HEK293 (cell line): ENCODE results near the gene SP140L.
"Not testable (repeated sequence)": the region's sequence is repeated elsewhere in the genome, so short reads cannot be mapped to it uniquely, and the experiment has no call there.

Experiments used
- CTCF ChIA-PET: fragments of 350-600 bp; formaldehyde crosslinking; extraction: SDS; loops from one replicate; lab custom pipeline; 2021; ENCODE audit warnings: antibody characterized with exemption; lab: Yijun Ruan, JAX
- POLR2A ChIA-PET: fragments of 300-600 bp; formaldehyde crosslinking; extraction: SDS; loops from one replicate; lab custom pipeline; 2020; ENCODE audit warnings: antibody characterized with exemption, inconsistent platforms; lab: Yijun Ruan, JAX
- H3K27ac ChIP-seq: fragments of 200-500 bp; sonication (Bioruptor generic); 2 replicates; pipeline ENCODE4 v1.5.1; 2014; ENCODE audit warnings: low read depth, low read length, control low read depth, inconsistent platforms; ENCODE audit errors: extremely low read depth
- H3K36me3 ChIP-seq, 2 experiments: fragments of 200-500 bp in 1 of 2; sonication (Bioruptor generic) in 1 of 2; 1 replicate in 1 of 2; 2 replicates in 1 of 2; pipeline ENCODE4 v1.5.1; 2014 to 2017; ENCODE audit warnings: inconsistent platforms in 2 of 2, low read length in 2 of 2; ENCODE audit not compliant: control insufficient read depth in 2 of 2, insufficient read depth in 1 of 2
- H3K4me1 ChIP-seq: fragments of 200-500 bp; sonication (Bioruptor generic); 2 replicates; pipeline ENCODE4 v1.5.1; 2014; ENCODE audit warnings: mild to moderate bottlenecking, low read length, inconsistent platforms; ENCODE audit not compliant: control insufficient read depth, insufficient read depth
- H3K4me3 ChIP-seq: 2 replicates; pipeline ENCODE4 v1.5.1; 2011; ENCODE audit warnings: low read depth, mild to moderate bottlenecking, control low read depth, low read length, moderate library complexity
- H3K9me3 ChIP-seq: fragments of 200-500 bp; sonication (Bioruptor generic); 2 replicates; pipeline ENCODE4 v1.5.1; 2014; ENCODE audit warnings: low read depth, low read length, inconsistent platforms; ENCODE audit not compliant: control insufficient read depth, insufficient read depth
- ATF2 ChIP-seq: fragments of 450-650 bp; formaldehyde crosslinking; IDR thresholded peaks from 2 replicates; pipeline ENCODE4 v1.5.1; 2016; ENCODE audit warnings: missing biosample characterization, missing genetic modification characterization, low read depth
- GLIS2 ChIP-seq: fragments of 450-650 bp; formaldehyde crosslinking; IDR thresholded peaks from 2 replicates; pipeline ENCODE4 v1.5.1; 2016; ENCODE audit warnings: missing biosample characterization, missing genetic modification characterization
- HOXC10 ChIP-seq: sonication (generic); formaldehyde crosslinking; IDR thresholded peaks from 2 replicates; pipeline ENCODE4 v1.8.1; 2023; ENCODE audit warnings: mild to moderate bottlenecking, missing genetic modification reagents
- KLF7 ChIP-seq: fragments of 450-650 bp; formaldehyde crosslinking; IDR thresholded peaks from 2 replicates; pipeline ENCODE4 v1.5.1; 2016; ENCODE audit warnings: missing biosample characterization, missing genetic modification characterization, borderline replicate concordance
- SCRT1 ChIP-seq: fragments of 450-650 bp; formaldehyde crosslinking; IDR thresholded peaks from 2 replicates; pipeline ENCODE4 v1.5.1; 2016; ENCODE audit warnings: missing biosample characterization, missing genetic modification characterization, borderline replicate concordance
- SP2 ChIP-seq: fragments of 450-650 bp; formaldehyde crosslinking; IDR thresholded peaks from 2 replicates; pipeline ENCODE4 v1.5.1; 2016; ENCODE audit warnings: missing biosample characterization, missing genetic modification characterization
- YY1 ChIP-seq: fragments of 450-650 bp; formaldehyde crosslinking; IDR thresholded peaks from 2 replicates; pipeline ENCODE4 v1.5.1; 2018; ENCODE audit warnings: missing biosample characterization, missing genetic modification characterization
- ZBTB21 ChIP-seq: fragments of 450-650 bp; formaldehyde crosslinking; IDR thresholded peaks from 2 replicates; pipeline ENCODE4 v1.5.1; 2017; ENCODE audit warnings: missing biosample characterization, missing genetic modification characterization
- ZBTB26 ChIP-seq: fragments of 450-650 bp; formaldehyde crosslinking; optimal IDR thresholded peaks from 2 replicates; pipeline ENCODE3; 2016; ENCODE audit warnings: missing biosample characterization, mild to moderate bottlenecking, missing genetic modification characterization
- ZBTB49 ChIP-seq: fragments of 450-650 bp; formaldehyde crosslinking; IDR thresholded peaks from 2 replicates; pipeline ENCODE4 v1.5.1; 2016; ENCODE audit warnings: missing biosample characterization, missing genetic modification characterization, low read depth
- ZNF121 ChIP-seq: fragments of 450-650 bp; formaldehyde crosslinking; IDR thresholded peaks from 2 replicates; pipeline ENCODE4 v1.5.1; 2016; ENCODE audit warnings: missing biosample characterization, missing genetic modification characterization
- ZNF140 ChIP-seq: fragments of 450-650 bp; formaldehyde crosslinking; IDR thresholded peaks from 2 replicates; pipeline ENCODE4 v1.5.1; 2016; ENCODE audit warnings: missing biosample characterization, missing genetic modification characterization
- ZNF175 ChIP-seq: fragments of 450-650 bp; formaldehyde crosslinking; IDR thresholded peaks from 2 replicates; pipeline ENCODE4 v1.5.1; 2016; ENCODE audit warnings: missing biosample characterization, missing genetic modification characterization
- ZNF404 ChIP-seq: fragments of 450-650 bp; formaldehyde crosslinking; IDR thresholded peaks from 2 replicates; pipeline ENCODE4 v1.5.1; 2017; ENCODE audit warnings: missing biosample characterization, missing genetic modification characterization
- ZNF488 ChIP-seq: fragments of 450-650 bp; formaldehyde crosslinking; IDR thresholded peaks from 2 replicates; pipeline ENCODE4 v1.5.1; 2016; ENCODE audit warnings: missing biosample characterization, missing genetic modification characterization
- ZNF585B ChIP-seq: fragments of 450-650 bp; formaldehyde crosslinking; IDR thresholded peaks from 2 replicates; pipeline ENCODE4 v1.5.1; 2016; ENCODE audit warnings: missing biosample characterization, missing genetic modification characterization
- ZNF621 ChIP-seq: fragments of 450-650 bp; formaldehyde crosslinking; IDR thresholded peaks from 2 replicates; pipeline ENCODE4 v1.5.1; 2017; ENCODE audit warnings: missing biosample characterization, missing genetic modification characterization
- ZNF658 ChIP-seq: fragments of 450-650 bp; formaldehyde crosslinking; IDR thresholded peaks from 2 replicates; pipeline ENCODE4; 2016; ENCODE audit warnings: missing biosample characterization, missing genetic modification characterization
- ZNF664 ChIP-seq: fragments of 450-650 bp; formaldehyde crosslinking; IDR thresholded peaks from 2 replicates; pipeline ENCODE4 v1.5.1; 2016; ENCODE audit warnings: missing biosample characterization, missing genetic modification characterization
- ZNF701 ChIP-seq: fragments of 450-650 bp; formaldehyde crosslinking; IDR thresholded peaks from 2 replicates; pipeline ENCODE4 v1.5.1; 2016; ENCODE audit warnings: missing biosample characterization, missing genetic modification characterization
- ZNF777 ChIP-seq: fragments of 450-650 bp; formaldehyde crosslinking; IDR thresholded peaks from 2 replicates; pipeline ENCODE4 v1.5.1; 2017; ENCODE audit warnings: missing biosample characterization, missing genetic modification characterization, borderline replicate concordance
- ZNF785 ChIP-seq: fragments of 450-650 bp; formaldehyde crosslinking; IDR thresholded peaks from 2 replicates; pipeline ENCODE4 v1.5.1; 2016; ENCODE audit warnings: missing biosample characterization, missing genetic modification characterization
- ZNF837 ChIP-seq: fragments of 450-650 bp; formaldehyde crosslinking; IDR thresholded peaks from 2 replicates; pipeline ENCODE4 v1.5.1; 2016; ENCODE audit warnings: missing biosample characterization, missing genetic modification characterization
- ZSCAN18 ChIP-seq: fragments of 450-650 bp; formaldehyde crosslinking; IDR thresholded peaks from 2 replicates; pipeline ENCODE4 v1.5.1; 2016; ENCODE audit warnings: missing biosample characterization, missing genetic modification characterization
- ZSCAN4 ChIP-seq: fragments of 450-650 bp; formaldehyde crosslinking; IDR thresholded peaks from 2 replicates; pipeline ENCODE4 v1.5.1; 2017; ENCODE audit warnings: missing biosample characterization, missing genetic modification characterization

SP140L gene

GRCh38 chr2:230335461-230335863 is 8.5 kb downstream of the SP140L start:
- TF ChIP-seq ZSCAN4 (no peak), ZNF140 (tag by site-specific recombination) (no peak), ZNF664 (tag by site-specific recombination) (no peak), ZNF658 (no peak), ZNF488 (tag by site-specific recombination) (no peak), ZBTB49 (tag by site-specific recombination) (no peak), ZNF585B (tag by site-specific recombination) (no peak)
- ChIA-PET CTCF (interaction anchor here (0.8 kb wide), 1 partner anchor 185 kb away, joined by 3 read pairs; no protein-coding TSS in a partner anchor), POLR2A (no interaction called here)
- Histone ChIP-seq H3K9me3 (no peaks in the 10 kb centered on the region), H3K4me1 (no peaks in the 10 kb centered on the region), H3K27ac (no peak overlapping the region), H3K4me3 (no peak overlapping the region), H3K36me3 (no peaks in the 10 kb centered on the region)

- H3K9me3 ChIP-seq, result no peaks in the 10 kb centered on the region
- no peaks in the 10 kb centered on the region for H3K36me3 ChIP-seq
- no peak for TF ChIP-seq ZNF837 (tag by site-specific recombination)
- no peak for TF ChIP-seq ZNF785
- TF ChIP-seq YY1 (tag by site-specific recombination), result no peak
- no peak for TF ChIP-seq ZSCAN18 (tag by site-specific recombination)
- TF ChIP-seq ZNF777 (tag by site-specific recombination), result no peak
- TF ChIP-seq SP2 (tag by site-specific recombination), result no peak
- no peak for TF ChIP-seq ZNF621 (tag by site-specific recombination)
- TF ChIP-seq ZNF701 (tag by site-specific recombination), result no peak
- no peak for TF ChIP-seq HOXC10 (CRISPR knock-in tag)
- TF ChIP-seq ZBTB21 (tag by site-specific recombination), result no peak
- TF ChIP-seq KLF7 (tag by site-specific recombination), result no peak
- TF ChIP-seq ZNF175, result no peak
- no peak for TF ChIP-seq GLIS2 (tag by site-specific recombination)
- no peak for TF ChIP-seq ZNF404 (tag by site-specific recombination)
- no peak for TF ChIP-seq ZNF121 (tag by site-specific recombination)
- TF ChIP-seq ZBTB26 (tag by site-specific recombination), result no peak
- TF ChIP-seq SCRT1, result no peak
- no peak for TF ChIP-seq ATF2
- H3K4me3 ChIP-seq, result no peak overlapping the region
- H3K4me1 ChIP-seq, result no peaks in the 10 kb centered on the region
- ChIA-PET CTCF (no interaction called here), POLR2A (no interaction called here)
- H3K27ac ChIP-seq, result no peak overlapping the region
These were observed 9.0 kb downstream of the SP140L start for GRCh38 chr2:230335864-230336506.

GRCh38 chr2:230341936-230342528 is 15.0 kb downstream of the SP140L start:
- H3K4me3 ChIP-seq, H3K36me3 ChIP-seq, H3K9me3 ChIP-seq, H3K4me1 ChIP-seq, POLR2A ChIA-PET, H3K27ac ChIP-seq, CTCF ChIA-PET: not testable (repeated sequence)
